ENCODE measurements around the gene PCP4. TPM values are rescaled to one million over a fixed set of nuclear protein-coding genes. Genes with fewer than 3 reads are reported as not detected.
"Not testable (repeated sequence)": the region's sequence is repeated elsewhere in the genome, so short reads cannot be mapped to it uniquely, and the experiment has no call there.

Gene PCP4
- total RNA-seq, 1 experiment from 2014 or later = not detected

DNA sequence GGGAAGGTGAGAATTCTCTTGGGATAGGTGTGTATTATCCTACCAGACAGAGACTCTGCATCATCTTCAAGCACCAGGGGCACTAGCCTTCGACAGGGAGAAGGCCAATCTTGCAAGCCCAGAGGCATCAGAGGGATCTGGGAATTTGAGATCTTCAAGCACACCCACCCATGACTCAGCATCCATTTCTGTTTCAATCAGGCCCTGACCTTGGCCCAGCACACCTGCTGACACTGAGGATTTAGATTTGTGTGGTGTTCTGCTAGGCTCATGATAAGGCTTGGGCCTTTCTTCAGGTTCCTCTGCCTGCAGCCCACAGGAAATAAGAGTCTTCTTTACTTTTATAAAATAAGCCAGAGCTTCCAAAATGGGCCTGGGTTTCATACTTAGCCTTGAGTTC is 6.6 kb upstream of the PCP4 start:
- no peak for DNase-seq (ENCODE audit: extremely low read depth, low read depth)

- DNase-seq (ENCODE audit: extremely low read depth, low read depth) = no peak
These were observed 4.1 kb upstream of the PCP4 start for GRCh38 chr21:39863111-39863510.

DNA sequence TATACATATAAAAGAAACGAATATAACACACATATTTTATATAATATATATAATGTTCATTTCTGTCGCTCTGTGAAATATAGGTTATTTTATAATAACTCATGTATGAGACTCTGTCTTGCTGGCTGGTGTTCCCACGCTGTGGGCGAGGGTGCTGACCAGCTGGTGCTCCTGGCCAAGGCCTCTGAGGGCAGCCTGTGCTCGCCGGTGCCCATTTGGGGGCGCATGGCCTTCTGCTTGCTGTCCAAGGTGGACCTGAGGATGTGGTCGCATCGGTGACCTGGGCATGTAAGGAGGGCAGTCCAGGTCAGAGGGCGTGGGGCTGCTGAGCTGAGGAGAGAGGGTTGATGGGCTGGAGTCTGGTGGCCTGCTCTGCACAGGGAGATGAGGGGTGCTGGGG is 1.1 kb upstream of the PCP4 start:
- no peak for DNase-seq (ENCODE audit: extremely low read depth, low read depth)

DNA sequence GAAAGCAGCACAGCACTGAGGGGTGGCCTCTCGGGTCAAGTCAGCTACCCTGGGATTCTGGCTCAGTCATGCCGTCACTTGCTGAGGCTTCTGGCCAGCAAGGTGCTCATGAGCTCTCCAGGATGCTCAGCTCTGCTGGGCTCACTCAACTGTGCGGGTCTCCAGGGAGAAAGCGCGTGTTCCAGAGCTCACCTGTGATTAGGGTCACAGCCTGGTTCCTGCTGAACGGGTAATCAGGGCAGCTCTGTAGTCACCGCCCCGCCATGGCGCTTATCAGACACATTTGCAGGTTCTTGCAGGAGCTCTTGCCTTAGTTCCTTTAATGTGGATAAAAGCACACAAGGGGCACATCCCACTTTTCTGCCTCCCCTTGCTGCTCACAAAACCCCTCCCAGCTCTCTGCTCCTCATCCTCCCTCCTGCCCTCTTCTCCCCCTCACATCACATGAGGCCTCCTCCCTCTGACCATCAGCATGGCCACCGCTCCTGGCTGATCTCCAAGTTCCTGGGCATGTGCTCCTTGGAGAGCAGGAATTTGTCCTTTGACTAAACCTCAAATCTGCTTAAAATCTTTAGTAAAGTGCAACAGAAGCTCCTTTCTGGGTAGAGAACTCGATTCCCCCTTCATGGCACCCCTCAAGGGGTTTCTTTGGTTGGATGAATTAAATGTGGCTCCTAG is 2.0 kb downstream of the PCP4 start:
- DNase-seq (ENCODE audit: extremely low read depth, low read depth) = no peak

DNA sequence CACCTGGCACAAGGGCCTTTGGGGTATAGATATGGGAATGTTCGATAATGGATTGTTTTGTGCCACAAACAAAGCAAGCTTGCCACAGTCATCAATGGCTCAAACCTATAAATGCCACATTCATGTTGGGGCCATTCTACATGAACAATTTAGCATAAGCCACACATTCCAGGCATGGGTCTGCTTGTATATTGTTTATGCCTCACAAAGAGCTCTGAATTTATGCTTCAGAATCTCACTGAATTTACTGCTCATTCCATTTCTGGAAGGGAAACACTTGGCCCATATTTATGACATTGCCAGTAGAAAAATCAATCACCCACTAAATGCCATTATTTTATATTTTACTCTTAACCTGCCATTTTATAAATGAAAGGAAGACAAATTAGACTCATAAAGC is 6.4 kb downstream of the PCP4 start:
- no peak for DNase-seq (ENCODE audit: extremely low read depth, low read depth)

DNA sequence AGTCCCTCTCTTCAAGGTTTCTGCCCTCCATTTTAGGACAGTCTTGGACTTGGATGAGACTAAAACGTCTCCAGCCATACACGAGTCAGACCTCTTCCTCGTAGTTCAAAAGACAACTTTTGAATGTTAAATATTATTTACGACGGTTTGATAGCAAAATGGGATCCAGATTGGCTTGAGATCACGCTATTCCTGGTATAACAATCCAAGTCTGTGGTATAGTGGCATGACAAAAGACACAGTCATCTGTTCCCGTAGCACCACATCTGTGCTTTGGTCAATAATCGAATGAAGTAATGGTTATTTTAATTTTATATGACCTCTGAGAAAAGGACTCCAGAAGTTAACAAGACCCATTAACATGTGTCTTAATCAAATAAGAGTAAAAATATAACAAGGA is 7.0 kb downstream of the PCP4 start:
- DNase-seq (ENCODE audit: extremely low read depth, low read depth) = no peak

DNA sequence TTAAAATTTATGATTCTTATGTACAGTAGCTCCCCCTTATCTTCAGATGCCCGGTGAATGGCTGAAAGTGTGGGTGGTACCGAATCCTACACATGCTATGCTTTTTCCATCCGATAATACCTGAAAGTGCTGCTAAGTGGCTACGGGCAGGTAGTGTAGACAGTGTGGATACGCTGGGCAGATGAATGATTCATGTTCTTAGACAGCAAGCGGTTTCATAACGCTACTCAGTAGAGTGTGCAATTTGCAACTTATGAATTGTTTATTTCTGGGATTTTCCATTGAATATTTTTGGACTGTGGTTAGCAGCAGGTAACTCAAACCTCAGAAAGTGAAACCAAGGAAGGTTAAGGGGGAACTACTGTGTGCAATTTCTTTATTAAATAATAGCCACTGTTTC is 7.5 kb downstream of the PCP4 start:
- DNase-seq (ENCODE audit: extremely low read depth, low read depth) = no peak

- no peak for DNase-seq (ENCODE audit: extremely low read depth, low read depth)
These were observed 14.4 kb downstream of the PCP4 start for GRCh38 chr21:39881661-39882060.

DNA sequence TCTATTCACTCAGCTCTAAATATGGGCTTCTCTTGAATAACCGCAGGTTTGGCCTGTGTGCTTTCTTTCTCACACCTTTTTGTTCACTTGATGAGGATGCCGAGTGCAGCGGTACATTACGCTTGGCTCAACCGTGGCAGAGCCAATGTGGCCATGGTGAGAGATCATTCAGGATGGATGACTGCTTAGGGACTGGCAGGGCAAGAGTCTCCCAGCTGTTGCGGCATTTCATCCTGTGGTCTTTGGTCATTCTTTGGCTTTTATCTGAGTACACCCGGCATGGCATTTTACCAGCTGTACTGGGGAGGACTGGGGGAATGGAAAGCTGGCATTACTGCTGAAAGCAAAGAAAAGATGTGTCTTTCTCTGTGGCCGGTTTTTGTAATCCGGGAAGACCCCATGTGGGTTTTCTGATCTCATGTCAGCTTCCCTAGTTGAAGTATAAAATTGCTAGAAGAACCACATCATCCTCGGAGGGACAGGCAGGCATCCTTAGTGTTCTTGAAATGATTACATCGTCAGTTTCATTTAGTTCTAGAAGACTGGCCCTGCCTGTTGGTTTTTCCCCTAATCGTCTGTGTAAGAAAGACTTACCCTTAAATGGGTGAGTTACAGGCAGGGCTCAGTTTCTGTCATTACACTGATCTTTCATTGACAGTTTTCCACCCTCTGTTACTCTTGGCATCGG is 15.1 kb downstream of the PCP4 start:
- DNase-seq (ENCODE audit: extremely low read depth, low read depth) = no peak

DNA sequence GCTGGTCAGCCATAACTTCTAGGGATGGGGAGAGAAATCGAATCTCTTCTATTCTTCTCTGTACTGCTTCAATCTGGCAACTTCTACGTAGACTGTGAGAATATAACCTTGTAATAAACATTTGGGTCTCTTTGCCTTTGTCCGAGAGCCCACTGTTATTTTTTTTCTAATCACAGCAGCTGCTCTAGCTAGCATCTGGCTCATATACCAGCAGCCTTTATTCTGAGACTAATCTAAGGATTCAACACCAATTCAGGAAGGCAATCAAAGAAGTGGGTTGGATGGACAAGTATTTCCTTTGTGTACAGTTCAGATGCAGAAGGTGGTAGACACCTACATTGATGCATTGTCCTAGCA is 15.6 kb downstream of the PCP4 start:
- DNase-seq (ENCODE audit: extremely low read depth, low read depth) = no peak

DNA sequence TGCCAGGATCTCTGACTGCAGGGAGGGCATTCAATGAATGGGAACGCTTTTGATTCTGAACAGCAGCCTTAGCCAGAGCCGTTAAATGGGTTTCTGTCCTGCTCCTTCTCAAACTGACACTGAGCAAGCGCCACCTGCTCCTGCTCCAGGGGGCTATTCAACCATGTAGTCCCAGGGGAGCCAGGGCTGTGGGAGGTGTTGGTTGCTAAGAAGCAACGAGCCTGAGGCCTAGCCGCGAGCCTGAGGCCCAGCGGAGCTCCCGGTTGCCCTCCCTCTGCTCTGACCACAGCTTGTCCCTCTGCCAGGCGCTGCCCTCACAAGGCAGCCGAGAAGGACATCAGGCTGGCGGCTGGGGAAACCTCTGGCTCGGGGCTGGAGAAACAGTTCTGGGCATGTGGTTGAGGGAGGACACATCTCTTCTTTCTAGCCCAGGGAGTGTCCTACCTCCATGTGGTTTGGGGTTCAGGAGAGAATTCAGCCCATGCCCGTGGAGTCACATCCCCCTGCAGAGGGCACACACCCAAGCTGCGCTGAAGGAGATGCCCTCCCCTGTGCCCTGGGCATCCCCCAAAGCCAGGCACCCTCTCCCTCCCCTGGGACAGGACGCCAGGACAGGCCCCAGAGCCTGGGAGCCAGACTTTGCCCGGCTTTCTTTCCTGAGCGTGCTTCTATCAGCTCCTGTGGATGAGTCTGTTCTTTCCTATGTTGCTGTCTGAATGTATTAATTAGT is 18.0 kb downstream of the PCP4 start:
- no peak for DNase-seq (ENCODE audit: extremely low read depth, low read depth)

- DNase-seq (ENCODE audit: extremely low read depth, low read depth) = no peak
These were observed 21.6 kb downstream of the PCP4 start for GRCh38 chr21:39888848-39889247.

- no peak for DNase-seq (ENCODE audit: extremely low read depth, low read depth)
These were observed 23.9 kb downstream of the PCP4 start for GRCh38 chr21:39891111-39891510.

DNA sequence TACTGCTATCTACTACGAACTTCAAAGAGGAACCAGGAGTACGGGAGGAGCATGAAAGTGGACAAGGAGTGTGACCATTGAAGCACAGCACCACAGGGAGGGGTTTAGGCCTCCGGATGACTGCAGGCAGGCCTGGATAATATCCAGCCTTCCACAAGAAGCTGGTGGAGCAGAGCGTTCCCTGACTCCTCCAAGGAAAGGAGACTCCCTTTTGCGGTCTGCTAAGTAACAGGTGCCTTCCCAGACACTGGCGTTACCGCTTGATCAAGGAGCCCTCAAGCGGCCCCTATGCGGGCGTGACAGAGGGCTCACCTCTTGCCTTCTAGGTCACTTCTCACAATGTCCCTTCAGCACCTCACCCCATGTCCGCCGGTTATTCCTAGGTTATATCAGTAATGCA is 24.6 kb downstream of the PCP4 start:
- DNase-seq (ENCODE audit: extremely low read depth, low read depth) = not testable (repeated sequence)

DNA sequence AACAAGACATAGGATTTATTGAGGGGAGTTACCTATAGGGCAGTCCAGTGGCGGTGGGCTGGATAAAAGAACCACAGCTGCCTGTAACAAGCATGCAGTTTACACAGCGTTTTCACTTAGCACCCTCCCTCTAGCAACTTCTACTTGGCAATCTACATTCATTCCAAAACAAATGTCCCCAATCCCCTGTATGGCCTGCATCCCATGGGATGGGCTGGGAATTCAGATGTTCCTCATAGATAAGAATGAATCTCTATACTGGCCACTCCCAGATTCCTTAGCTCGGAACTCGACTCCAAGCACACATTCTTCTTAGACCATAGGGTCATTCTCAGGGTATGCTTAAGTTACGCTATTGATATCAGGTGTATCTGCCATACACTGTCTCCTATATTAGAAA is 33.3 kb downstream of the PCP4 start:
- no peak for DNase-seq (ENCODE audit: extremely low read depth, low read depth)

DNA sequence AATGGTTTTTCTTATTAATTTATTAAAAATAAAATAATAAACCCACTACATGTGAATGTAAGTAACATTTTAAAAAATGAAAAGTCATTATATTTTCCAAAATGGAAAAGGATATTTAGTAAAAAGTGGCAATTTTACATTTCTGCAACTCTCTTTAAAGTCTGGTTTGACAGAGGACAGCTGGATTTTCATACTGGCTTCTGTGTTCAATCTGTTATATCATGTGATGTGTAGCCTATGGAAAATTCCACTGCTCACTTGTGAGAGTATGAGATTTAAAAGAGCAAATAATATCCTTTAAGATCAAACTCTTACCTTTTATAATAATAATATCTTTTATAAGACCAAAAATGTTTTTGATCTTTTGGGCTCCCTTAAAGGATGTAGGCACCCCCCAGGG is 33.7 kb downstream of the PCP4 start:
- DNase-seq (ENCODE audit: extremely low read depth, low read depth) = no peak

GRCh38 chr21:39902986-39903385 is 35.7 kb downstream of the PCP4 start:
- no peak for DNase-seq (ENCODE audit: extremely low read depth, low read depth)

GRCh38 chr21:39904457-39904856 is 37.2 kb downstream of the PCP4 start:
- DNase-seq (ENCODE audit: extremely low read depth, low read depth) = no peak

DNA sequence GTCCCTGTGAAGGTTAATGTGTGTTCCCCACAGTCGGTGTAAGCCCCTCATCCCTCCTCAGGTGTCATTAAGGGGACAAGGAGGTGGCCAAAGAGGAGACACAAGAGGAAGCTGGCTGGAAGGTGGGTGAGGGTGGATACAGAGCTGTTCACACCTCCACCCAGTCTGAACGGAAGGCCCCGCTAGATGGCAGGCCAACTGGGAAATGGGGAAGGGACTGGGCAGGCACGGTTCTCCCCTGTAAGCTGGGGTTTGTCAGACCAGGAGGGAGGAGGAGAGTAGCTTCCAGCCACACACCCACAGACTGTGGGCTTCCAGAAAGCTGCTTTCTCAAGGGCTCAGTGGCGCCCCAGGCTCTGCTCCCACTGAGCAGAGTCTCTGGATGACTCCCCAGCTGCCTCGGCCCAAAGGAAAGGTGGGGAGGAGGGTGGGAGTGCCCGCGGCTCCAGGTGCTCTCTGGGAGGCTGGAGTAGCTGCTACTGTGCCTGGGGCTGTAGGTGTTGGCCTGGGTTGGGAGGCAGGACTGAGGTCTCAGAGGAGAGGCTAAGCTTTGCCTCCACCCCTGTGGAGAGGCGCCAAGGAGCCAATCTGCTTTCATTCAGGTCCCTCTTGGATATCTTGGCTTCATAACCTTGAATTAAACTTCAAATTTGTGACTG is 41.2 kb downstream of the PCP4 start:
- DNase-seq (ENCODE audit: extremely low read depth, low read depth) = no peak

- no peak for DNase-seq (ENCODE audit: extremely low read depth, low read depth)
These were observed 44.3 kb downstream of the PCP4 start for GRCh38 chr21:39911286-39912199.
